ENCODE measurements around the gene PTPA. TPM values are rescaled to one million over a fixed set of nuclear protein-coding genes. Genes with fewer than 3 reads are reported as not detected.

The PTPA gene
- total and polyA plus RNA-seq, 10 of the 15 experiments (the other 5 are each of a cell fraction or from before 2014, with no cell fraction given), result 1.6 to 111 (median 55.1) TPM

DNA sequence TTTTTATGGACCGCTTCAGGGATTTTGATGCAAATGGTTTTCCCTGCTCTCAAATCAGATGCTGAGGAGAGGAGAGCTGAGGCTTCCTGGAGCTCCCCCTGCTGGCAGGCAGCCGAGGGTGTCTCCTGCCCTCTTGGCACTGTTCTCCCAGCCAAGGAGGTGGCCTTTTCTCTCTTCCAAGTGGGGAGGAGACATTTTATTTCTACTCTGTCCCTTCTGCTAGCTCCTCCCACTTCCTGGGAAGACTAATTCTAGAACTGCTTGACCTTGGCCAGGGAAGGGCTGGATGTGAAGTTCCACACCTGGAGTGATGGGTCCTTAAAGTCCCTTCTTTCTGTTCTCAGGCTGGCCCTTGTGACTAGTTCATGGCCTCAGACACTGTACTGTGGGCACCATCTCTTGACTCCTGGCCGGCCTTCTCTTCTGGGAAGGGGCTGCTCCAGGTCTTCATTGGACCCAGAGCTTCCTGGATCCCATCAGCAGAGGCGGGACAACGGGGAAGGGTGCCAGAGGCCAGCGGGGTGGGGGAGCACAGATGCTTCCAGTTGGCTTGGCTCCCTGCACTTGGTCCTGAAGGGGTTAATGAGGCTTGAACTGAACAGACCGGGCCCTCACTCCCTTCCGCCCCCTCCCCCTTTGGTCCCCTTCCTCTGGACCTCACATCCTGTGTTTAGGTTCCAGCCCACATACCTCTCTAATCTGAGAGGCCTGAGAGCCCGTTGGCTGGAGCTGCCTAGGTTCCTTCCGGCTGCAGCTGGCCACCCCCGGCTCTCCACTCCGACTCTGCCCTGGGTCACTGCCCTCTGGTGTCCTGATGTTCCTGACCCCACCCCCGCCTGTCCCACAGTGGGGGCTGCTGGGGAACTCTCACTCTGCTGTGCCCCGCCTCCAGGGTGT is 32.1 kb downstream of the PTPA start (continued):
- TF ChIP-seq, protein P1, sequence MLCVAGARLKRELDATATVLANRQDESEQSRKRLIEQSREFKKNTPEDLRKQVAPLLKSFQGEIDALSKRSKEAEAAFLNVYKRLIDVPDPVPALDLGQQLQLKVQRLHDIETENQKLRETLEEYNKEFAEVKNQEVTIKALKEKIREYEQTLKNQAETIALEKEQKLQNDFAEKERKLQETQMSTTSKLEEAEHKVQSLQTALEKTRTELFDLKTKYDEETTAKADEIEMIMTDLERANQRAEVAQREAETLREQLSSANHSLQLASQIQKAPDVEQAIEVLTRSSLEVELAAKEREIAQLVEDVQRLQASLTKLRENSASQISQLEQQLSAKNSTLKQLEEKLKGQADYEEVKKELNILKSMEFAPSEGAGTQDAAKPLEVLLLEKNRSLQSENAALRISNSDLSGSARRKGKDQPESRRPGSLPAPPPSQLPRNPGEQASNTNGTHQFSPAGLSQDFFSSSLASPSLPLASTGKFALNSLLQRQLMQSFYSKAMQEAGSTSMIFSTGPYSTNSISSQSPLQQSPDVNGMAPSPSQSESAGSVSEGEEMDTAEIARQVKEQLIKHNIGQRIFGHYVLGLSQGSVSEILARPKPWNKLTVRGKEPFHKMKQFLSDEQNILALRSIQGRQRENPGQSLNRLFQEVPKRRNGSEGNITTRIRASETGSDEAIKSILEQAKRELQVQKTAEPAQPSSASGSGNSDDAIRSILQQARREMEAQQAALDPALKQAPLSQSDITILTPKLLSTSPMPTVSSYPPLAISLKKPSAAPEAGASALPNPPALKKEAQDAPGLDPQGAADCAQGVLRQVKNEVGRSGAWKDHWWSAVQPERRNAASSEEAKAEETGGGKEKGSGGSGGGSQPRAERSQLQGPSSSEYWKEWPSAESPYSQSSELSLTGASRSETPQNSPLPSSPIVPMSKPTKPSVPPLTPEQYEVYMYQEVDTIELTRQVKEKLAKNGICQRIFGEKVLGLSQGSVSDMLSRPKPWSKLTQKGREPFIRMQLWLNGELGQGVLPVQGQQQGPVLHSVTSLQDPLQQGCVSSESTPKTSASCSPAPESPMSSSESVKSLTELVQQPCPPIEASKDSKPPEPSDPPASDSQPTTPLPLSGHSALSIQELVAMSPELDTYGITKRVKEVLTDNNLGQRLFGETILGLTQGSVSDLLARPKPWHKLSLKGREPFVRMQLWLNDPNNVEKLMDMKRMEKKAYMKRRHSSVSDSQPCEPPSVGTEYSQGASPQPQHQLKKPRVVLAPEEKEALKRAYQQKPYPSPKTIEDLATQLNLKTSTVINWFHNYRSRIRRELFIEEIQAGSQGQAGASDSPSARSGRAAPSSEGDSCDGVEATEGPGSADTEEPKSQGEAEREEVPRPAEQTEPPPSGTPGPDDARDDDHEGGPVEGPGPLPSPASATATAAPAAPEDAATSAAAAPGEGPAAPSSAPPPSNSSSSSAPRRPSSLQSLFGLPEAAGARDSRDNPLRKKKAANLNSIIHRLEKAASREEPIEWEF (IDR thresholded peaks at IDR 0.05; ENCODE audit: insufficient replicate concordance, low read depth, low read length), result no peak

DNA sequence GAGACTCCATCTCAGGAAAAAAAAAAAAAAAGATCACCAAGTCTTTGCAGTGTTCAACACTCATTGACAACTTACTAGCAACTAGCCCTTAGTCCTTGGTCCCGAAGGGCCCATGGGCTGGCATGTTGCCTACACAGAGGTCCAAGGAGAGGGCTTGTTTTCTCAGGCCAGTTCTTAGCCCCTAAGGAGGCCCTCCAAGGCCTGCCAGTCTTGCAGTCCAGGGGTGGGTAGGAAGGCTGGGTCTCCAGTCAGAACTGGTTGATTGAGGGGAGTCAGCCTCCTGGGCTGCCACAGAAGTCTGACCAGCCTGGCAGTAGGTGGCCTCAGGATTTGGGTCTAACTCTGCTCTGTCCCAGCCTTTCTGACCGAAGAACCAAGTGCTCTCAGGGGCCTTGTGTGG is 34.1 kb downstream of the PTPA start:
- H3K9me3 ChIP-seq (replicated peaks; ENCODE audit: control insufficient read depth, insufficient read depth, low read length), result no peaks in the 10 kb centered on the region
- in situ Hi-C loops (cut with MboI), result no loop called here
- SMC1A ChIA-PET (ENCODE audit: uncharacterized antibody, unreplicated experiment), result no interaction called here
- H4K20me1 ChIP-seq (ENCODE audit: control insufficient read depth, insufficient read depth), result no peaks in the 10 kb centered on the region
- RAD21 ChIA-PET (ENCODE audit: unreplicated experiment), result interaction anchor here (7.8 kb wide), 1 partner anchor 29 kb away, joined by 197 read pairs; the partner anchor contains the start of gene IER5L
- H3K36me3 ChIP-seq (ENCODE audit: control insufficient read depth in 2 of 2, insufficient read depth in 2 of 2, low read length in 1 of 2), result peaks cover 2 to 13% of the 10 kb centered on the region in 2 experiments; a peak in 3 of 4 replicates
- H3K4me3 ChIP-seq, result no peak overlapping the region
- no peak overlapping the region for H3K27ac ChIP-seq (ENCODE audit: control insufficient read depth, insufficient read depth)
- WGBS (ENCODE audit: insufficient coverage, insufficient replicate concordance, low lambda C conversion rate, missing lambda C conversion rate), result 100% methylated on average over 2 of the region's 2 CpGs
- H2AFZ ChIP-seq (ENCODE audit: control insufficient read depth, low read depth, low read length), result no peak overlapping the region
- intact Hi-C loops (cut with micrococcal nuclease; ENCODE audit: unreplicated experiment), result no loop called here
- TF ChIP-seq ZSCAN29 (IDR thresholded peaks at IDR 0.05) (no peak), BACH1 (IDR thresholded peaks at IDR 0.05; ENCODE audit: borderline replicate concordance) (no peak), SP1 (IDR thresholded peaks at IDR 0.05; ENCODE audit: low read depth, low read length) (no peak), NR2F1 (conservative IDR thresholded peaks at IDR 0.05) (no peak), NR2C2 (IDR thresholded peaks at IDR 0.05; ENCODE audit: borderline replicate concordance, control insufficient read depth, insufficient read length, low read depth) (no peak), FOS (IDR thresholded peaks at IDR 0.05; ENCODE audit: borderline replicate concordance, extremely low read depth, insufficient read length) (no peak), CEBPZ (IDR thresholded peaks at IDR 0.05; ENCODE audit: low read depth, low read length) (no peak), IKZF2 (IDR thresholded peaks at IDR 0.05) (no peak), NFYB (IDR thresholded peaks at IDR 0.05; ENCODE audit: insufficient read depth, low read depth, low read length) (no peak), NBN (IDR thresholded peaks at IDR 0.05) (no peak)
- no peaks in the 10 kb centered on the region for H3K27me3 ChIP-seq (replicated peaks in 1 of 2; ENCODE audit: control insufficient read depth in 2 of 2, insufficient read depth in 2 of 2, low read length in 1 of 2)
- POLR2A ChIA-PET, result interaction anchor here (0.6 kb wide), 2 partner anchors 451 to 1095 kb away, joined by 3 read pairs; no protein-coding TSS in a partner anchor
- no TSS peak for BruUV-seq (replicated peaks)
- FAIRE-seq (no peak), ATAC-seq (no peak), DNase-seq (ENCODE audit: low read depth, low spot score) (no peak)
- CTCF ChIA-PET, result interaction anchor here (9.3 kb wide), 2 partner anchors 16 to 25 kb away, joined by 175 to 273 read pairs; no protein-coding TSS in a partner anchor
- no peak overlapping the region for H3K4me2 ChIP-seq (ENCODE audit: control insufficient read depth, insufficient read depth)
- peaks cover 45% of the 10 kb centered on the region for H3K4me1 ChIP-seq (ENCODE audit: control insufficient read depth, insufficient read depth, low read length)
- H3K9ac ChIP-seq (ENCODE audit: control insufficient read depth, insufficient read depth, low read length), result no peak overlapping the region
- H3K79me2 ChIP-seq (ENCODE audit: control insufficient read depth, insufficient read depth, low read length), result peaks cover 7% of the 10 kb centered on the region
